PC-3 (cell line): ENCODE results near the gene ZNF148.

Source experiments
- CTCF ChIP-seq: fragments of 300-600 bp; sonication (generic); conservative IDR thresholded peaks from 2 replicates; pipeline ENCODE4 v1.5.1; 2017; ENCODE audit warnings: antibody characterized with exemption, low read depth, mild to moderate bottlenecking, low read length
- EZH2 ChIP-seq: fragments of 300-600 bp; sonication (generic); IDR thresholded peaks from one replicate; pipeline ENCODE4 v1.6.1; 2017; ENCODE audit warnings: antibody characterized with exemption, mild to moderate bottlenecking, low read length; ENCODE audit not compliant: unreplicated experiment

GRCh38 chr3:125207507-125207906 lies 167.6 kb downstream of the ZNF148 start:
- TF ChIP-seq CTCF (no peak), EZH2 (no peak)
